IMR-90 (cell line): ENCODE data around the gene TMEM52. TPM values are rescaled to one million over a fixed set of nuclear protein-coding genes. Genes with fewer than 3 reads are reported as not detected.

Source experiments
- ATAC-seq: fragments of 200-7000 bp; cut with Tn5 transposase; 2 replicates; pipeline ENCODE4 v1.9.1; 2020; ENCODE audit warnings: low read depth, mild to moderate bottlenecking, moderate library complexity
- BruUV-seq: library from RNA; stranded (reverse); fragments of 400-500 nt; replicated peaks from 2 replicates; lab custom pipeline; 2021; lab: Mats Ljungman, UMichigan
- CTCF ChIA-PET: fragments of 300-600 bp; formaldehyde crosslinking; extraction: SDS; loops from one replicate; lab custom pipeline; 2021; ENCODE audit warnings: antibody characterized with exemption; lab: Yijun Ruan, JAX
- POLR2A ChIA-PET: fragments of 300-600 bp; sonication (Branson Sonifier 250); formaldehyde crosslinking; loops from one replicate; lab custom pipeline; 2022; ENCODE audit warnings: antibody characterized with exemption; ENCODE audit not compliant: unreplicated experiment; lab: Charles Lee
- DNase-seq: peaks from one replicate; pipeline ENCODE4 v3.0.0; 2013
- H2AFZ ChIP-seq: replicated peaks from 2 replicates; pipeline ENCODE3; 2013; ENCODE audit warnings: low read length, mild to moderate bottlenecking; ENCODE audit not compliant: poor library complexity
- H2AK5ac ChIP-seq: 2 replicates; pipeline ENCODE4 v1.6.1; 2013; ENCODE audit warnings: low read depth, low read length, inconsistent platforms
- H2AK9ac ChIP-seq: replicated peaks from 2 replicates; pipeline ENCODE3; 2013; ENCODE audit warnings: mild to moderate bottlenecking, low read depth, low read length, moderate library complexity; ENCODE audit not compliant: poor library complexity
- H2BK120ac ChIP-seq: 2 replicates; pipeline ENCODE4 v1.6.1; 2013; ENCODE audit warnings: low read depth, low read length, inconsistent platforms
- H2BK15ac ChIP-seq: 3 replicates; pipeline ENCODE4 v1.6.1; 2013; ENCODE audit warnings: low read depth, low read length, inconsistent platforms
- H2BK20ac ChIP-seq: 2 replicates; pipeline ENCODE4 v1.6.1; 2013; ENCODE audit warnings: low read depth, mild to moderate bottlenecking, inconsistent platforms, low read length, moderate library complexity
- H2BK5ac ChIP-seq: 2 replicates; pipeline ENCODE4 v1.6.1; 2013; ENCODE audit warnings: mild to moderate bottlenecking, low read depth, low read length, inconsistent platforms; ENCODE audit not compliant: poor library complexity, severe bottlenecking
- H3K14ac ChIP-seq: replicated peaks from 2 replicates; pipeline ENCODE4 v1.6.1; 2013; ENCODE audit warnings: low read depth, low read length, inconsistent platforms
- H3K18ac ChIP-seq: 2 replicates; pipeline ENCODE4 v1.6.1; 2013; ENCODE audit warnings: low read depth, low read length, control low read depth
- H3K23ac ChIP-seq: 2 replicates; pipeline ENCODE4 v1.6.1; 2013; ENCODE audit warnings: low read depth, low read length, inconsistent platforms
- H3K27ac ChIP-seq: 2 replicates; pipeline ENCODE4 v1.5.1; 2013; ENCODE audit warnings: mild to moderate bottlenecking, control low read depth, low read length; ENCODE audit not compliant: insufficient read depth
- H3K27me3 ChIP-seq: 2 replicates; pipeline ENCODE4 v1.6.1; 2013; ENCODE audit warnings: low read length; ENCODE audit not compliant: control insufficient read depth, insufficient read depth
- H3K36me3 ChIP-seq: 2 replicates; pipeline ENCODE4 v1.6.1; 2013; ENCODE audit warnings: low read length, mixed read lengths; ENCODE audit not compliant: control insufficient read depth, insufficient read depth
- H3K4ac ChIP-seq: 2 replicates; pipeline ENCODE4 v1.6.1; 2013; ENCODE audit warnings: low read depth, low read length, inconsistent platforms
- H3K4me1 ChIP-seq: 2 replicates; pipeline ENCODE4 v1.6.1; 2013; ENCODE audit warnings: low read length, mixed read lengths; ENCODE audit not compliant: control insufficient read depth, insufficient read depth
- H3K4me2 ChIP-seq: 2 replicates; pipeline ENCODE4 v1.6.1; 2013; ENCODE audit warnings: low read depth, mild to moderate bottlenecking, control low read depth, low read length, moderate library complexity
- H3K4me3 ChIP-seq: 2 replicates; pipeline ENCODE4 v1.5.1; 2013; ENCODE audit warnings: low read depth, mild to moderate bottlenecking, control low read depth, low read length, moderate library complexity; ENCODE audit not compliant: insufficient read depth
- H3K56ac ChIP-seq: 2 replicates; pipeline ENCODE4 v1.6.1; 2013; ENCODE audit warnings: low read length, inconsistent platforms; ENCODE audit not compliant: insufficient read depth; ENCODE audit errors: extremely low read depth
- H3K79me1 ChIP-seq, 2 experiments: 2 replicates each; pipeline ENCODE4 v1.6.1; 2013; ENCODE audit warnings: low read length in 2 of 2, inconsistent platforms in 1 of 2, low read depth in 1 of 2
- H3K9ac ChIP-seq: 2 replicates; pipeline ENCODE4 v1.6.1; 2013; ENCODE audit warnings: low read depth, low read length, control low read depth
- H3K9me1 ChIP-seq: 2 replicates; pipeline ENCODE4 v1.6.1; 2013; ENCODE audit warnings: low read length, inconsistent platforms; ENCODE audit not compliant: insufficient read depth
- H3K9me3 ChIP-seq: 2 replicates; pipeline ENCODE4 v1.6.1; 2013; ENCODE audit warnings: low read length; ENCODE audit not compliant: control insufficient read depth, insufficient read depth
- H4K20me1 ChIP-seq: 2 replicates; pipeline ENCODE4 v1.6.1; 2013; ENCODE audit warnings: low read length, inconsistent platforms; ENCODE audit not compliant: insufficient read depth
- H4K5ac ChIP-seq: 2 replicates; pipeline ENCODE4 v1.6.1; 2013; ENCODE audit warnings: mild to moderate bottlenecking, low read depth, low read length, control low read depth
- H4K8ac ChIP-seq, 2 experiments: 2 replicates each; pipeline ENCODE4 v1.6.1; 2013; ENCODE audit warnings: low read depth in 2 of 2, low read length in 2 of 2, control low read depth in 1 of 2, inconsistent platforms in 1 of 2
- H4K91ac ChIP-seq: 2 replicates; pipeline ENCODE4 v1.6.1; 2013; ENCODE audit warnings: low read depth, low read length, inconsistent platforms; ENCODE audit not compliant: insufficient read depth
- BHLHE40 ChIP-seq: fragments of 150-350 bp; IDR thresholded peaks from 2 replicates; pipeline ENCODE4 v1.6.1; 2016; ENCODE audit warnings: mild to moderate bottlenecking, low read depth, low read length
- CEBPB ChIP-seq: IDR thresholded peaks from 2 replicates; pipeline ENCODE4 v1.6.1; 2012; ENCODE audit warnings: low read depth, low read length, improper control_type of control experiment
- CHD1 ChIP-seq: IDR thresholded peaks from 2 replicates; pipeline ENCODE4 v1.6.1; 2012; ENCODE audit warnings: low read depth, low read length, improper control_type of control experiment
- FOS ChIP-seq: fragments of 150-350 bp; IDR thresholded peaks from 2 replicates; pipeline ENCODE4 v1.6.1; 2016; ENCODE audit warnings: low read depth, low read length
- MAFK ChIP-seq: IDR thresholded peaks from 2 replicates; pipeline ENCODE4 v1.6.1; 2012; ENCODE audit warnings: low read depth, low read length, improper control_type of control experiment
- MAZ ChIP-seq: IDR thresholded peaks from 2 replicates; pipeline ENCODE4 v1.6.1; 2012; ENCODE audit warnings: low read depth, mild to moderate bottlenecking, low read length, improper control_type of control experiment, moderate library complexity, borderline replicate concordance
- MXI1 ChIP-seq: IDR thresholded peaks from 2 replicates; pipeline ENCODE4 v1.6.1; 2012; ENCODE audit warnings: low read depth, mild to moderate bottlenecking, low read length, moderate library complexity, borderline replicate concordance
- NFE2L2 ChIP-seq: fragments of 150-350 bp; IDR thresholded peaks from 2 replicates; pipeline ENCODE4 v1.6.1; 2016; ENCODE audit warnings: low read depth, mild to moderate bottlenecking, low read length
- POLR2A ChIP-seq: IDR thresholded peaks from 2 replicates; pipeline ENCODE4 v1.6.1; 2012; ENCODE audit warnings: mild to moderate bottlenecking, low read depth, low read length
- RAD21 ChIP-seq: IDR thresholded peaks from 2 replicates; pipeline ENCODE4 v1.6.1; 2012; ENCODE audit warnings: low read length, improper control_type of control experiment
- RCOR1 ChIP-seq: IDR thresholded peaks from 2 replicates; pipeline ENCODE4 v1.6.1; 2012; ENCODE audit warnings: mild to moderate bottlenecking, low read length, improper control_type of control experiment; ENCODE audit not compliant: insufficient replicate concordance
- RFX5 ChIP-seq: IDR thresholded peaks from 2 replicates; pipeline ENCODE4 v1.8.0; 2012; ENCODE audit warnings: low read depth, mild to moderate bottlenecking, low read length, moderate library complexity
- SMC3 ChIP-seq: fragments of 150-350 bp; IDR thresholded peaks from 2 replicates; pipeline ENCODE4 v1.6.1; 2016; ENCODE audit warnings: low read depth, mild to moderate bottlenecking, antibody characterized with exemption, low read length, moderate library complexity
- WGBS, 2 experiments: methylation state at CpG; one replicate each; pipeline versions ENCODE4 v1.1.5 to v1.1.7; 2013; ENCODE audit warnings: missing lambda C conversion rate in 2 of 2; ENCODE audit not compliant: insufficient read length in 1 of 2; ENCODE audit errors: extremely low coverage in 2 of 2; 5-methylcytosine and 5-hydroxymethylcytosine counted together
- dilution Hi-C: fragments of 300-500 bp; cut with HindIII; formaldehyde crosslinking; loops from one replicate; pipeline ENCODE4 v1.14.3; 2018; ENCODE audit warnings: low sequenced_read_pairs; ENCODE audit not compliant: unreplicated experiment
- in situ Hi-C: fragments of 300-500 bp; cut with MboI; formaldehyde crosslinking; loops from 3 replicates; pipeline ENCODE4 v1.14.3; 2019; ENCODE audit warnings: low sequenced_read_pairs, inconsistent platforms, mixed read lengths
- intact Hi-C: fragments of 100-400 bp; cut with micrococcal nuclease; formaldehyde crosslinking; loops from 2 replicates; pipeline ENCODE4 v1.10.0; 2022
- polyA plus RNA-seq, 3 experiments: library from polyadenylated mRNA; depleted of rRNA; stranded (reverse); fragments of >200 nt; gene quantifications; 2 replicates each; pipeline ENCODE4 v1.2.3, GENCODE V29; 2012; ENCODE audit warnings: low replicate concordance in 1 of 3
- total RNA-seq: library from RNA; depleted of rRNA; stranded (reverse); fragments of >200 nt; gene quantifications from 2 replicates; pipeline ENCODE4 v1.2.3, GENCODE V29; 2012
- TF ChIP-seq, protein P1 (sequence below): fragments of 150-350 bp; IDR thresholded peaks from 2 replicates; pipeline ENCODE4 v1.6.1; 2016; ENCODE audit warnings: low read depth, mild to moderate bottlenecking, low read length, moderate library complexity, borderline replicate concordance
- TF ChIP-seq, protein P2 (sequence below): conservative IDR thresholded peaks from 2 replicates; pipeline ENCODE4 v1.5.1; 2012; ENCODE audit warnings: mild to moderate bottlenecking, low read depth, low read length, improper control_type of control experiment
- TF ChIP-seq, protein P3 (sequence below): fragments of 150-350 bp; IDR thresholded peaks from 2 replicates; pipeline ENCODE4 v1.6.1; 2017; ENCODE audit warnings: mild to moderate bottlenecking, antibody characterized with exemption, low read length, low read depth

TMEM52 gene
- total and polyA plus RNA-seq, 2 of the 4 experiments (the other 2 are of a cell fraction): 0.54 to 1.3 TPM

DNA sequence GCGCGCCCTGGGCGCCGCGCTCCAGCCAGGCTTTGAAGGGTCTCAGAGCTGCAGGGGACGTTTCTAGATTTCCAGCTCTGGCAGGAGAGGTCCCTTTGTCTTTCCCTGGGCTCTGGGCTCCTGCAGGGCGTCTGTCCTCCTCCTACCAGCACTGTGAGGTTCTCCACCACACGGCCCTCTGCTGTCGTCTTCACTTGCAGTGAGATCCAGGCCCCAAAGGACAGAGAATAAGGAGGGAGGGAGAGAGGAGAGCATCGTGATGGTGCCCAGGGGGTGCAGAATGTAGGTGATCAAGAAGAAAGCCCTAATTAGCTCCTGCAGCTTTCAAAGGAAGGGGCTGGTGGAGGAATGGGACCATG is 24.0 kb downstream of the TMEM52 start:
- H4K20me1 ChIP-seq: 0 out of 2 replicates have a peak, but pooled peaks cover under 1% of the 10 kb centered on the region
- no peak overlapping the region for H2AK5ac ChIP-seq
- H2BK20ac ChIP-seq: no peak overlapping the region
- no peak overlapping the region for H4K5ac ChIP-seq
- WGBS, 2 experiments: 56% methylated on average over 6 of the region's 10 CpGs; no CpG with 5 or more reads in 1 of the 2 experiments
- H3K18ac ChIP-seq: no peak overlapping the region
- CTCF ChIA-PET: interaction anchor here (1.1 kb wide), 1 partner anchor 11 kb away, joined by 3 read pairs; no protein-coding TSS in a partner anchor
- H2AK9ac ChIP-seq: peak overlapping the region; percentile 40
- no peak overlapping the region for H4K91ac ChIP-seq
- no peak overlapping the region for H2BK120ac ChIP-seq
- H3K9me3 ChIP-seq: no peaks in the 10 kb centered on the region
- H3K27me3 ChIP-seq: peaks cover 2% of the 10 kb centered on the region; the same call in 1 of the 2 replicates
- intact Hi-C loops: no loop called here
- H3K23ac ChIP-seq: no peak overlapping the region
- H3K4me3 ChIP-seq: no peak overlapping the region
- peaks cover 13 to 14% of the 10 kb centered on the region in 2 experiments for H3K79me1 ChIP-seq
- H2BK5ac ChIP-seq: no peak overlapping the region
- H3K4ac ChIP-seq: no peak overlapping the region; the same call in 1 of the 2 replicates
- ATAC-seq (no peak), DNase-seq (no peak)
- no peak overlapping the region for H2BK15ac ChIP-seq
- no TSS peak for BruUV-seq
- peaks cover 2% of the 10 kb centered on the region for H3K9me1 ChIP-seq
- dilution Hi-C loops: no loop called here
- peaks cover 8% of the 10 kb centered on the region for H3K4me1 ChIP-seq
- no peak overlapping the region for H3K9ac ChIP-seq
- no peak overlapping the region for H3K14ac ChIP-seq
- no peak overlapping the region for H3K27ac ChIP-seq
- POLR2A ChIA-PET: no interaction called here
- in situ Hi-C loops: no loop called here
- no peak overlapping the region for H4K8ac ChIP-seq
- peak overlapping the region; percentile 41 for H2AFZ ChIP-seq
- no peak for TF ChIP-seq CEBPB
- no peak for TF ChIP-seq RFX5
- no peak for TF ChIP-seq RCOR1
- TF ChIP-seq MAZ: no peak
- no peak for TF ChIP-seq MAFK
- TF ChIP-seq, protein P1, sequence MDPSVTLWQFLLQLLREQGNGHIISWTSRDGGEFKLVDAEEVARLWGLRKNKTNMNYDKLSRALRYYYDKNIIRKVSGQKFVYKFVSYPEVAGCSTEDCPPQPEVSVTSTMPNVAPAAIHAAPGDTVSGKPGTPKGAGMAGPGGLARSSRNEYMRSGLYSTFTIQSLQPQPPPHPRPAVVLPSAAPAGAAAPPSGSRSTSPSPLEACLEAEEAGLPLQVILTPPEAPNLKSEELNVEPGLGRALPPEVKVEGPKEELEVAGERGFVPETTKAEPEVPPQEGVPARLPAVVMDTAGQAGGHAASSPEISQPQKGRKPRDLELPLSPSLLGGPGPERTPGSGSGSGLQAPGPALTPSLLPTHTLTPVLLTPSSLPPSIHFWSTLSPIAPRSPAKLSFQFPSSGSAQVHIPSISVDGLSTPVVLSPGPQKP: no peak
- TF ChIP-seq FOS: no peak
- TF ChIP-seq, protein P2, sequence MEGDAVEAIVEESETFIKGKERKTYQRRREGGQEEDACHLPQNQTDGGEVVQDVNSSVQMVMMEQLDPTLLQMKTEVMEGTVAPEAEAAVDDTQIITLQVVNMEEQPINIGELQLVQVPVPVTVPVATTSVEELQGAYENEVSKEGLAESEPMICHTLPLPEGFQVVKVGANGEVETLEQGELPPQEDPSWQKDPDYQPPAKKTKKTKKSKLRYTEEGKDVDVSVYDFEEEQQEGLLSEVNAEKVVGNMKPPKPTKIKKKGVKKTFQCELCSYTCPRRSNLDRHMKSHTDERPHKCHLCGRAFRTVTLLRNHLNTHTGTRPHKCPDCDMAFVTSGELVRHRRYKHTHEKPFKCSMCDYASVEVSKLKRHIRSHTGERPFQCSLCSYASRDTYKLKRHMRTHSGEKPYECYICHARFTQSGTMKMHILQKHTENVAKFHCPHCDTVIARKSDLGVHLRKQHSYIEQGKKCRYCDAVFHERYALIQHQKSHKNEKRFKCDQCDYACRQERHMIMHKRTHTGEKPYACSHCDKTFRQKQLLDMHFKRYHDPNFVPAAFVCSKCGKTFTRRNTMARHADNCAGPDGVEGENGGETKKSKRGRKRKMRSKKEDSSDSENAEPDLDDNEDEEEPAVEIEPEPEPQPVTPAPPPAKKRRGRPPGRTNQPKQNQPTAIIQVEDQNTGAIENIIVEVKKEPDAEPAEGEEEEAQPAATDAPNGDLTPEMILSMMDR: no peak
- TF ChIP-seq NFE2L2: no peak
- TF ChIP-seq POLR2A: no peak
- TF ChIP-seq CHD1: no peak
- no peak for TF ChIP-seq RAD21
- no peak for TF ChIP-seq SMC3
- TF ChIP-seq BHLHE40: no peak
- no peak for TF ChIP-seq MXI1
- TF ChIP-seq, protein P3, sequence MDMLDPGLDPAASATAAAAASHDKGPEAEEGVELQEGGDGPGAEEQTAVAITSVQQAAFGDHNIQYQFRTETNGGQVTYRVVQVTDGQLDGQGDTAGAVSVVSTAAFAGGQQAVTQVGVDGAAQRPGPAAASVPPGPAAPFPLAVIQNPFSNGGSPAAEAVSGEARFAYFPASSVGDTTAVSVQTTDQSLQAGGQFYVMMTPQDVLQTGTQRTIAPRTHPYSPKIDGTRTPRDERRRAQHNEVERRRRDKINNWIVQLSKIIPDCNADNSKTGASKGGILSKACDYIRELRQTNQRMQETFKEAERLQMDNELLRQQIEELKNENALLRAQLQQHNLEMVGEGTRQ: no peak
- no peaks in the 10 kb centered on the region for H3K36me3 ChIP-seq
- no peak overlapping the region for H3K56ac ChIP-seq
- H3K4me2 ChIP-seq: no peak overlapping the region
